SU-DHL-6 (cell line): ENCODE measurements around the gene VAC14.

ENCODE experiments used
- EZH2phosphoT487 ChIP-seq: fragments of 200-600 bp; sonication (generic), shearing (Covaris generic); conservative IDR thresholded peaks from 2 replicates; pipeline ENCODE4 v1.6.1; 2018; ENCODE audit warnings: mild to moderate bottlenecking, antibody characterized with exemption, low read length, moderate library complexity, mixed read lengths
- TF ChIP-seq, protein P1 (sequence below): fragments of 200-600 bp; sonication (generic); IDR thresholded peaks from one replicate; pipeline ENCODE4 v1.5.1; 2017; ENCODE audit warnings: antibody characterized with exemption, mild to moderate bottlenecking, low read length, moderate library complexity; ENCODE audit not compliant: insufficient read depth, poor library complexity, severe bottlenecking

GRCh38 chr16:70759666-70760065 lies 41.3 kb downstream of the VAC14 start:
- TF ChIP-seq, protein P1, sequence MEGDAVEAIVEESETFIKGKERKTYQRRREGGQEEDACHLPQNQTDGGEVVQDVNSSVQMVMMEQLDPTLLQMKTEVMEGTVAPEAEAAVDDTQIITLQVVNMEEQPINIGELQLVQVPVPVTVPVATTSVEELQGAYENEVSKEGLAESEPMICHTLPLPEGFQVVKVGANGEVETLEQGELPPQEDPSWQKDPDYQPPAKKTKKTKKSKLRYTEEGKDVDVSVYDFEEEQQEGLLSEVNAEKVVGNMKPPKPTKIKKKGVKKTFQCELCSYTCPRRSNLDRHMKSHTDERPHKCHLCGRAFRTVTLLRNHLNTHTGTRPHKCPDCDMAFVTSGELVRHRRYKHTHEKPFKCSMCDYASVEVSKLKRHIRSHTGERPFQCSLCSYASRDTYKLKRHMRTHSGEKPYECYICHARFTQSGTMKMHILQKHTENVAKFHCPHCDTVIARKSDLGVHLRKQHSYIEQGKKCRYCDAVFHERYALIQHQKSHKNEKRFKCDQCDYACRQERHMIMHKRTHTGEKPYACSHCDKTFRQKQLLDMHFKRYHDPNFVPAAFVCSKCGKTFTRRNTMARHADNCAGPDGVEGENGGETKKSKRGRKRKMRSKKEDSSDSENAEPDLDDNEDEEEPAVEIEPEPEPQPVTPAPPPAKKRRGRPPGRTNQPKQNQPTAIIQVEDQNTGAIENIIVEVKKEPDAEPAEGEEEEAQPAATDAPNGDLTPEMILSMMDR: no peak
- TF ChIP-seq EZH2phosphoT487: no peak
